Lower leg skin (tissue), 4 donors: ENCODE results near the gene CEACAM3. TPM values are rescaled to one million over a fixed set of nuclear protein-coding genes. Genes with fewer than 3 reads are reported as not detected.

ENCODE experiments used
- DNase-seq, 2 donors: peaks; one replicate each; pipeline ENCODE4 v3.0.0-alpha.2; 2019; ENCODE audit warnings: low spot score in 2 of 2
- H3K4me3 ChIP-seq: fragments of 200-600 bp; sonication (generic); 2 replicates; pipeline ENCODE4 v1.5.1; 2017; ENCODE audit warnings: mild to moderate bottlenecking, low read depth; ENCODE audit not compliant: poor library complexity, severe bottlenecking
- POLR2A ChIP-seq, 2 donors: fragments of 450-650 bp; IDR thresholded peaks; one replicate each; pipeline ENCODE4 v1.6.1; 2016 to 2017; ENCODE audit warnings: antibody characterized with exemption in 2 of 2, mild to moderate bottlenecking in 1 of 2, moderate library complexity in 1 of 2
- WGBS, 2 donors: methylation state at CpG; one replicate each; pipeline ENCODE4 v1.1.5; 2018; 5-methylcytosine and 5-hydroxymethylcytosine counted together
- intact Hi-C: fragments of 100-400 bp; cut with DNase I; formaldehyde crosslinking; loops from one replicate; pipeline ENCODE4 v1.15.0; 2023; ENCODE audit warnings: low total_unique reads
- total RNA-seq, 4 donors: library from RNA; depleted of rRNA; stranded (reverse); fragments of >200 nt; gene quantifications; one replicate each; pipeline ENCODE4 v1.1.0, GENCODE V29; 2016
- TF ChIP-seq, protein P1 (sequence below), 3 donors: fragments of 450-650 bp; IDR thresholded peaks; one replicate each; pipeline ENCODE4 v1.5.1; 2016; ENCODE audit warnings: antibody characterized with exemption in 3 of 3, mild to moderate bottlenecking in 3 of 3, moderate library complexity in 2 of 3

The CEACAM3 gene
- total RNA-seq, 4 donors from 2014 or later: not detected

- TF ChIP-seq, protein P1, sequence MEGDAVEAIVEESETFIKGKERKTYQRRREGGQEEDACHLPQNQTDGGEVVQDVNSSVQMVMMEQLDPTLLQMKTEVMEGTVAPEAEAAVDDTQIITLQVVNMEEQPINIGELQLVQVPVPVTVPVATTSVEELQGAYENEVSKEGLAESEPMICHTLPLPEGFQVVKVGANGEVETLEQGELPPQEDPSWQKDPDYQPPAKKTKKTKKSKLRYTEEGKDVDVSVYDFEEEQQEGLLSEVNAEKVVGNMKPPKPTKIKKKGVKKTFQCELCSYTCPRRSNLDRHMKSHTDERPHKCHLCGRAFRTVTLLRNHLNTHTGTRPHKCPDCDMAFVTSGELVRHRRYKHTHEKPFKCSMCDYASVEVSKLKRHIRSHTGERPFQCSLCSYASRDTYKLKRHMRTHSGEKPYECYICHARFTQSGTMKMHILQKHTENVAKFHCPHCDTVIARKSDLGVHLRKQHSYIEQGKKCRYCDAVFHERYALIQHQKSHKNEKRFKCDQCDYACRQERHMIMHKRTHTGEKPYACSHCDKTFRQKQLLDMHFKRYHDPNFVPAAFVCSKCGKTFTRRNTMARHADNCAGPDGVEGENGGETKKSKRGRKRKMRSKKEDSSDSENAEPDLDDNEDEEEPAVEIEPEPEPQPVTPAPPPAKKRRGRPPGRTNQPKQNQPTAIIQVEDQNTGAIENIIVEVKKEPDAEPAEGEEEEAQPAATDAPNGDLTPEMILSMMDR (IDR thresholded peaks at IDR 0.05): no peak
- no peak for TF ChIP-seq POLR2A (IDR thresholded peaks at IDR 0.05)
- DNase-seq: no peak
- WGBS, 2 donors: 84 to 88% methylated on average over 2 of the region's 2 CpGs
- intact Hi-C loops: no loop called here
- H3K4me3 ChIP-seq: no peak overlapping the region
These were observed 25.0 kb upstream of the CEACAM3 start for GRCh38 chr19:41771410-41771809.

DNA sequence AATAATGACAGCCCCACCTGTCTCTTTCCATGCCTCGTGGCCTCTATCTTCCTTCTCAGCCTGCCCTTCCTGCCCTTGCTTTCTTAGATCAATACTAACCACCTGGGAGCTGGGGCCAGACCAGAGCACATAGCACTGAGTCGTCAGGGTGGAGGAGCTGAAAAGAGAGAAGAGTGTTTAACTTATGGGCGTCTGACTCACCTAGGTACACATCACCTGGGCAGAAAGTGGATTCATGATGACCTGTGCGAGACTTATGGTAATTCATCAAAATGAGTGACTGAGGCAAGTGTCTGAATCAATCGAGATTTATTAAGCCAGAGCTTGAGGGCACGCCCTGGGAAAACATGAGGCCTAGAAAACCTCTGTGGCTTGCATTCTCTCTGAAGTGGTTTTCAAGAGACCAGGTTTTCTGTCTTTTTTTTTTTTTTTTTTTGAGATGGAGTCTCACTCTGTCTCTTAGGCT is 21.8 kb upstream of the CEACAM3 start:
- DNase-seq: no peak
- WGBS, 2 donors: 38 to 45% methylated on average over 6 of the region's 6 CpGs
- TF ChIP-seq, protein P1 (IDR thresholded peaks at IDR 0.05): no peak
- no peak for TF ChIP-seq POLR2A (IDR thresholded peaks at IDR 0.05)
- H3K4me3 ChIP-seq: no peak overlapping the region
- intact Hi-C loops: no loop called here

DNA sequence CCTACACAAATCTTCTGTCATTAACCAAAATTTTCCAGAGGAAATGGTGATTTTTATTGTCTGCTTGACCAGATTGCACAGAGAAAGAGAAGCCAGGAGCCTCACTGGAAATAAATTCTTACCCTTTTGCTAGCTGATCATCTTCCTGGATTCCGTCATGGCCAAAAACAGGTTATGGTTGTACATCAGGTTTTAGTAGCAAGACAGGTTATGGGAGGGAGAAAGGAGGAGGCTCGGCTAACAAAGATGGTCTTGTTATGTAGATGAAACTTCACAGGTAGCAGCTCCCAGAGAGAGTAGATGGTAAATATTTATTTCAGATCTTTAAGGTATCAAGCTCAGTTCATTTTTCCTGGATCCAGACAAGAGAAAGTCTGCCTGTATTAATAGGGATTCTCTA is 19.7 kb upstream of the CEACAM3 start:
- no peak for DNase-seq
- no peak overlapping the region for H3K4me3 ChIP-seq
- WGBS, 2 donors: 34 to 75% methylated on average over 2 of the region's 2 CpGs
- intact Hi-C loops: loop anchor here (5.0 kb wide), 1 partner anchor 709 kb away; no protein-coding TSS in a partner anchor
- TF ChIP-seq, protein P1 (IDR thresholded peaks at IDR 0.05): no peak
- no peak for TF ChIP-seq POLR2A (IDR thresholded peaks at IDR 0.05)

DNA sequence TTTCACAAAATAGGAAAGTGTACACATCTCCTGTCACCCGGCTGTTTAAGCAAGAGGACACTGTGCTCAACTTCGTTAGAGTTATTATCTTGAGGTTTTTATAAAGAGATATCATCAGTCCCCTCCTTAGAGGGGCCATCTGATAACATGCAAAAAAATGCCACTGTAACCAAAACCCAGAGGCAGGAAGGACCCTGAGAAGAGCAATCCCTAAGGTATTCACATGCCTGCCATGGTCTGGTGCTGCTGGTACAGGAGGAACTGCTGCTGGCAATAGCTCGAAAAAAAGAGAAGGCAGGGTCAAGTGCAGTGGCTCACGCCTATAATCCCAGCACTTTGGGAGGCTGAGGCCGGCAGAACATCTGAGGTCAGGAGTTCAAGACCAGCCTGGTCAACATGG is 12.8 kb upstream of the CEACAM3 start:
- TF ChIP-seq POLR2A (IDR thresholded peaks at IDR 0.05): no peak
- TF ChIP-seq, protein P1 (IDR thresholded peaks at IDR 0.05): no peak
- intact Hi-C loops: no loop called here
- peak in 1 of 2 donors; percentile 39 for DNase-seq
- H3K4me3 ChIP-seq: no peak overlapping the region
- 55 to 68% methylated on average over 5 of the region's 5 CpGs for WGBS, 2 donors

DNA sequence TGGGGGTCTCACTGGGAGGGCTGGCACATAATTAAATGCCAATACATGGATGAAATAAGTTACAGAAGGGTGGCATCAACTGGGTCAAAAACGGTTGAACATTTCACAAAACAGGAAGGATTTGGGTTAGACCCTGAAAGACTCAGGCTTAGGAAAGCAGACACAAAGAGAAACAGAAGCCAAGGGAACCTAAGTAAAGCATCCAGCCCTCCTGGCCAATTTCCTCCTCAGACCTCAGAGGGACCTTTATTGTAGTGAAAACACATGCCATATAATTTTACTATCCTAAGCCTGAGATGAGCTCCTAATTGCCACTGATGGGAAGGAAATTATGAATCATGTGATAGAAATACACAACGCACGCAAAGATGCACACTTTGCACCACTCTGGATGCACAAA is 12.1 kb upstream of the CEACAM3 start:
- intact Hi-C loops: no loop called here
- TF ChIP-seq, protein P1 (IDR thresholded peaks at IDR 0.05): no peak
- TF ChIP-seq POLR2A (IDR thresholded peaks at IDR 0.05): no peak
- 52 to 54% methylated on average over 3 of the region's 3 CpGs for WGBS, 2 donors
- no peak overlapping the region for H3K4me3 ChIP-seq
- no peak for DNase-seq

DNA sequence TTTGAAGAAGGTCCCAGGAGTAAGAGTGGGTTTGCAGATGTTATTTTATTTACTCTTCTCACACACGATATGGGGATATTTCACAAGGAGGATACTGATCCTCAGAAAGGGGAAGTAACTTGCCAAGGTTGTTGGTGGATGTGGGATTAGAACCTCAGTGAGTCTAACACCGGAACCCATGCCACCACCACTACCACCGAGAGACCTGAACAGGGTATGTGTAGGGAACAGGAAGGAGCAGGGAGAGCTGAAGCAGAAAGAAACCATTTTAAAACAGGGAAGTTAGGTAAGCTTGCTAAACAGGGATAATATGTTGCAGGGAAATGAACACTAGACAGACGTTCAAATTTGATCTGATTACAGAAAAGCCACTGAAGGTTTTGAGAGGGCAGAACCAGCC is 11.6 kb upstream of the CEACAM3 start:
- peak in 1 of 2 donors; percentile 56 for DNase-seq
- intact Hi-C loops: no loop called here

More for the DNA sequence above, 11.6 kb upstream of the CEACAM3 start:
- no peak overlapping the region for H3K4me3 ChIP-seq
- 51 to 53% methylated on average over 4 of the region's 4 CpGs for whole genome bisulfite sequencing, 2 donors
- TF ChIP-seq, protein P1 (IDR thresholded peaks at IDR 0.05): no peak
- no peak for TF ChIP-seq POLR2A (IDR thresholded peaks at IDR 0.05)
